Measurements from ENCODE around the gene NCOA5.

GRCh38 chr20:46089167-46089416 lies 670 bp downstream of the NCOA5 start:
- TF ChIP-seq CTCF (conservative IDR thresholded peaks at IDR 0.05; ENCODE audit: low read depth, low read length) (no peak), EZH2 (IDR thresholded peaks at IDR 0.05; ENCODE audit: borderline replicate concordance, low read depth, low read length, poor library complexity, severe bottlenecking) (no peak)
